ENCODE measurements around the gene CDK5R2. TPM values are rescaled to one million over a fixed set of nuclear protein-coding genes. Genes with fewer than 3 reads are reported as not detected.
A peak's percentile ranks its signal among the peaks of the same experiment; 100 is the strongest.

CDK5R2 gene
- total RNA-seq, 6 experiments from 2014 or later, result not detected

- 40% methylated on average over 9 of the region's 9 CpGs for WGBS (ENCODE audit: insufficient coverage, low coverage, low lambda C conversion rate, missing lambda C conversion rate)
- H3K27me3 ChIP-seq, result peaks cover 3 to 7% of the 10 kb centered on the region in 2 donors
- H3K36me3 ChIP-seq, result no peaks in the 10 kb centered on the region
- ATAC-seq (no peak), DNase-seq (no peak)
- no peak overlapping the region for H3K4me3 ChIP-seq
- TF ChIP-seq POLR2A (IDR thresholded peaks at IDR 0.05) (no peak), CTCF (IDR thresholded peaks at IDR 0.05) (no peak)
- peaks cover 0 to 21% (median 8%) of the 10 kb centered on the region in 4 donors for H3K4me1 ChIP-seq
- intact Hi-C loops (cut with DNase I), result no loop called here
- no peaks in the 10 kb centered on the region for H3K9me3 ChIP-seq
- H3K27ac ChIP-seq, result no peak overlapping the region
Observed at GRCh38 chr2:218999881-219000568, 40.6 kb downstream of the CDK5R2 start.

- Histone ChIP-seq H3K27me3 (peaks cover 0 to 2% of the 10 kb centered on the region in 2 donors), H3K9me3 (no peaks in the 10 kb centered on the region), H3K4me3 (no peak overlapping the region), H3K36me3 (no peaks in the 10 kb centered on the region), H3K27ac (no peak overlapping the region), H3K4me1 (peaks cover 0 to 21% (median 8%) of the 10 kb centered on the region in 4 donors)
- 29% methylated on average over 5 of the region's 8 CpGs for WGBS (ENCODE audit: insufficient coverage, low coverage, low lambda C conversion rate, missing lambda C conversion rate)
- no peak for ATAC-seq
- TF ChIP-seq POLR2A (IDR thresholded peaks at IDR 0.05) (no peak), CTCF (IDR thresholded peaks at IDR 0.05) (no peak)
- DNase-seq, result no peak
- intact Hi-C loops (cut with DNase I), result no loop called here
Observed at GRCh38 chr2:219000569-219000960, 41.1 kb downstream of the CDK5R2 start.

GRCh38 chr2:219001100-219001576 is 41.7 kb downstream of the CDK5R2 start:
- peak overlapping the region in 1 of 3 donors; percentile 37 for H3K27ac ChIP-seq
- WGBS (ENCODE audit: insufficient coverage, low coverage, low lambda C conversion rate, missing lambda C conversion rate), result 60% methylated on average over 2 of the region's 26 CpGs
- H3K9me3 ChIP-seq, result no peaks in the 10 kb centered on the region
- H3K4me3 ChIP-seq, result peak overlapping the region in 1 of 3 donors; percentile 27
- H3K27me3 ChIP-seq, result no peaks in the 10 kb centered on the region
- ATAC-seq (no peak), DNase-seq (no peak)
- no peak for TF ChIP-seq POLR2A (IDR thresholded peaks at IDR 0.05)
- peaks cover 0 to 21% (median 8%) of the 10 kb centered on the region in 4 donors for H3K4me1 ChIP-seq
- intact Hi-C loops (cut with DNase I), result no loop called here
- H3K36me3 ChIP-seq, result no peaks in the 10 kb centered on the region

GRCh38 chr2:219001577-219002394 is 42.3 kb downstream of the CDK5R2 start:
- H3K4me3 ChIP-seq, result peak overlapping the region; percentile 33 to 53 (median 49)
- ATAC-seq, result peak; percentile 87 to 92 (median 90)
- DNase-seq, result peak; percentile 94 to 97 (median 97)
- H3K4me1 ChIP-seq, result peaks cover 0 to 17% (median 8%) of the 10 kb centered on the region in 4 donors
- TF ChIP-seq POLR2A (IDR thresholded peaks at IDR 0.05) (peak; percentile 68), CTCF (IDR thresholded peaks at IDR 0.05) (no peak)
- no peaks in the 10 kb centered on the region for H3K27me3 ChIP-seq
- intact Hi-C loops (cut with DNase I), result no loop called here
- 0% methylated on average over 16 of the region's 70 CpGs for WGBS (ENCODE audit: insufficient coverage, low coverage, low lambda C conversion rate, missing lambda C conversion rate)
- peak overlapping the region; percentile 79 to 88 (median 88) for H3K27ac ChIP-seq
- no peaks in the 10 kb centered on the region for H3K36me3 ChIP-seq
- H3K9me3 ChIP-seq, result no peaks in the 10 kb centered on the region
